HG02678 (cell line): ENCODE data around the gene CALML5.

Source experiments
- ATAC-seq: cut with Tn5 transposase; IDR thresholded peaks from one replicate; pipeline ENCODE4 v1.9.1; 2021; ENCODE audit warnings: mild to moderate bottlenecking, moderate library complexity; ENCODE audit not compliant: unreplicated experiment

The CALML5 gene

DNA sequence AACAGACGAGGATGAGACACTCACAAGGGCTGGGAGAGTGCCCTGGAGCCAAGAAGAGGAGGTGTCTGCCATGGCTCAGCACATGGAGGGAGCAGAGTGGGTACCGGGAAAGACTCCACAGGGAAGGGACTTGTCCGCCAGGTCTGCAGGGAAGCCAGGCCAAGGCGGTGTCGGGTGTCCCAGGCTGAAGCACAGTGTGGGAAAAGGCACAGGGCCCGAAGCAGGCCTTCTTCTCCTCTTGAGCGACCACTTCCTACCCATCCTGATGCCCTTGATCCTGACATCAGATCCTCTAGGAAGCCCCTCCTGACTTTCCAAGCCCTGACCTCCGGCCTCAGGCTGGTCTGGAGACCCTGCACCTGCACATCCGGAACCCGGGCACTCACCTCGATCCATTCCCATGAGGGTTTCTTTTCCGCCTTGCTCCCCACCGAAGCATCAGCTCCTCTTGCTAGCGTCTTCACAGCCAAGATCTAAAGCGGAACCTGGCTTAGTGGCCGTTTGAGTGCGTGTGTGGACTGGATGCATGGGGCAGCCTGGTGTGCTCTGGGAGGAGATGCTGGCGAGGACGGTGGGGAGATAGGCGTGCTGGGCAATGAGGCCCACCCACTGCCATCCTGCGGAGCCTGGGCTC is 33.8 kb upstream of the CALML5 start:
- ATAC-seq = no peak

DNA sequence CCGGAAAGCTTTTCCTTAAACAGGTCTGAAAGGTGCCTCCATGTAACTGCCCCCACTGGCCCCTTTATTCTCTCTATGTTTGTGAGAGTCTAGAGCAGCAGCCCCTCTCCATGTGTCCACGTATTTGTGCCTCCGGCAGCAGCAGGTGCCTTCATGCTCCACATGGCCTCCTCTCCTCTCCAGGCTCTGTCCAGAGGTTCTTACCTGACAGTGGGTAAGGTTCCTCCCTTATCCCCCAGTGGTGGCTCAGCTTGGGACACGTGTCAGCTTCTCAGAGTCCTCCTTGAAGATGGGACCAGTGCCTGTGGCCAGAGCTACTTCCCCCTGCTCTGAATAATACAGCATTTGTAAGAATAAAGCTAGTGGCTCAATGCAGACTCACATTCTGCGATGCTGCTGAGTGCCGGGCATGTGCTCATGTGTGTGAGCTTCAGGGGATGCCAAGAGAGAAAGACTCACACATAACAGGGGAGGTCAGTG is 33.3 kb upstream of the CALML5 start:
- ATAC-seq = no peak

DNA sequence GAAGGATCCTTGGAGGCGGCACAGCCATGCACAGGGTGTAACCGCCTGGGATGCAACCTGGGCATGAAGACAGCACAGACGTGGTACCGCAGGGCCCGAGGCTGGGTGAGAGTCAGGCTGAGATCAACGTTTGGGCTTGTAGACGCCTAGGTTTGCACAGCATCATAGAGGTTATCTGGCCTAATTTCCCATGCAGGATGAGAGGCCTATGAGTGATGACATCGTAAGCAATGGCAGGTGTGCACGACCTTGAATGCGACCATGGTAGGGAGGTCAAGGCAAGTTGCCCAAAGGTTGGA is 32.9 kb upstream of the CALML5 start:
- ATAC-seq = no peak

DNA sequence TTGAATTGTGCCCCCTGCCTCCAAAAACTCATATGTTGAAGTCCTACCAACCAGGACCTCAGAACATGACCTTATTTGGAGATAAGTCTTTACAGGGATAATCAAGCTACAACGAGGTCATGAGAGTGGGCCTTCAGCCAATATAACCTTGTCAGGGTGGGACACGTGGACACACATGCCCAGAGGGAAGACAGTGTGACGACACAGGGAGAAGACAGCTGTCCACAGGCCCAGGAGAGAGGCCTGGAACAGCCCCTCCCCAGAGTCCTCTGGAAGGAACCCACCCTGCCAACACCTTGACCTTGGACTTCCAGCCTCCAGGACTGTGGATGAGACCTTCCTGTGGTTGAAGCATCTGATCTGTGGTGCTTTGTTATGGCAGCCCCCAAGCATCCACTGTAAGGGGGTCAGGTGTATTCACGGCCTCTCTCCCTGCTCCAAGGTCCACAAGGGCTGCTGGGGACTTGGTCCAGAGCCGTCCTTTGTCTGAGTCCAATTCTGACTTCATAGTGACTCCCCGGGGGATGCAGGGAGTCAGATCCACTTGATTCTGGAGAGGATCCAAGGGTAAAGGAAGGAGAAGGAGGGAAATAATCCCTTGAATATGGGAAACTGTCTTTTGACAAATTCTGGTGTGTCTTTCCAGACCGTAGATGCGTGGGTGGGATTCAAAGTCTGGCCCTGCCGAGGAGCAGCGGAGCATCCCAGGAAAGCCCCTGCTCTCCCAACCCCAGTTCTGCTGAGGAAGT is 32.4 kb upstream of the CALML5 start:
- ATAC-seq = no peak

DNA sequence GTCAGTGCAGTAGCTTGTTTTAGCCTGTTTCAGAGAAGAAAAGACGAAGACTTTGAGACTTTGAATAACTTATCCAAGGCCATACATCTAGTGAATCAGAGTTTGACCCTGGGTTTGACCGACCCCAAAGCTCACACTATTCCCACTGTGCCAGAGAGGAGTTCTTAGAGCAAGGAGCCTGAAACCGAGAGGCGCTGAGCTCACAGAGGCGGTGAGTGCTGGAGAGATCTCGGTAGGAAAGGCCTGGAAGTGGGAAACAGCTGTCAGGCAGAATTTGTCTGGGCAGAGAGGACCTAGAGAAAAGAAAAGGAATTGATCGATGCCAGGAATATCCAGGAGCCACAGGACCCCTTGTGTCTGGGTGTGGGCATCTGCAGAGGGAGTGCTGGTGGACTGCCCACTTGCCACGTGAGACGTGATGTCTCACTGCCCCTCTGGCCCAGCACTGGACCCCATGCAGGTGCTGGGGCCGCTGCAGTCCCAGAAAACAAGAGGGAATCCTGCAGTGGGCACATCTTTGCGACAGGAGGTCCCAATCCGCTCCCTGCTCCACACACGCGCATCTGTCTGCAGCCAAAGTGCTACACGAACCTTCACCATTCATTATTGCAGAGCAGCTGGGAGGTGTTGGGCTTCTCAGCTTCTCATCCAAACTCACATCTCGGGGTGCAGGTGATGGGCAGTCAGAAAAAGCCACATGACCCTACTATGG is 31.6 kb upstream of the CALML5 start:
- no peak for ATAC-seq

DNA sequence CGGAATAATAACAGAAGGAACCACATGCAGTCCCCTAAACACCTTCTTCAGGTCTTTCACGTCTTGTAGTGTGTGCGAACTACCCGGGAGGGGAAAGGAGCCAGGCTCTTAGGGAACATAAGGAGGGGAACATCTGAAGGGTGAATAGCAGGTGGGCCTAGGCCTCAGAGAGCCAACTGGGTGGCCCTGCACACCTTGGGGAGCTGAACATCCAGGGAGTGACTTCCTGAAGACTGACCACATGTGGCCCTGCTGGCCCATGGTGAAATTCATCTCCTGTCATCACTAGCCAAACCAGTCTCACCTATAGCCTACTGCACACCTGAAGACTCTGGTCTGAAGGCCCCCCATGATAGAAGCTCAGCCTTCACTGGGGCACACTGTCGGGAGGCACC is 31.0 kb upstream of the CALML5 start:
- ATAC-seq = no peak

DNA sequence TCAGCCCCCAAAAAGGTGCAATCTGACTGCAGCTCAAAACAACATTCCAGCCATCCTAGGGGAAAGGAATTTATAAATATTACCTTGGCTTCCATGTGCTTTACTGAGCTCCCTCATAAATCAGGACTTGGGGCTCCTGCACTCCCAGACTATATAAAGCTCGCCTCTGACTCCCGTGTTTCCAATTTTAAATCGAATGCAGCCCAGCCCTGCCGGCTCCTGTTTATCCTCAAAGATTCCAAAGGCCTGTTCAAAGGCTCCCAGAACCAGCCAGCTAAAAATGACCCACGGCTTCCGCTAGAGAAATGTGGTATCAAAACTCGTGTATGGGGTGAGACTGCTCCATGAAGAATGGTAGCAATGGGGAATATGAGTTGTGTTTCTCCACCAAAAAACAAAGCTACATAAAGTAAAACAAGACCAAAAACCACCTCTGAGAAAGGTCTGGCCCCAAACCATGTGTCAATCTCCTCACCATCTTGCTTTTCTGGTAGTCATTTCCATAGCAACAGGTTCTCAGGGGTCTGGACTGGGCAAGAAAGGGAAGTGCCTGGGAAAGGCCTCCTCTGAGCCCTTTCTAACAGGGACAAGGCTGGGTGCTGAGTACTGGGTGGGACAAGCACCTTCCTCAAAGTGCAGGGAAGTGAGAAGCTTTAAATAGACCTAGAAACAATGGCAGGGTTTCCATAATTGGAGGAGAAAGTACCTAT is 30.5 kb upstream of the CALML5 start:
- no peak for ATAC-seq

DNA sequence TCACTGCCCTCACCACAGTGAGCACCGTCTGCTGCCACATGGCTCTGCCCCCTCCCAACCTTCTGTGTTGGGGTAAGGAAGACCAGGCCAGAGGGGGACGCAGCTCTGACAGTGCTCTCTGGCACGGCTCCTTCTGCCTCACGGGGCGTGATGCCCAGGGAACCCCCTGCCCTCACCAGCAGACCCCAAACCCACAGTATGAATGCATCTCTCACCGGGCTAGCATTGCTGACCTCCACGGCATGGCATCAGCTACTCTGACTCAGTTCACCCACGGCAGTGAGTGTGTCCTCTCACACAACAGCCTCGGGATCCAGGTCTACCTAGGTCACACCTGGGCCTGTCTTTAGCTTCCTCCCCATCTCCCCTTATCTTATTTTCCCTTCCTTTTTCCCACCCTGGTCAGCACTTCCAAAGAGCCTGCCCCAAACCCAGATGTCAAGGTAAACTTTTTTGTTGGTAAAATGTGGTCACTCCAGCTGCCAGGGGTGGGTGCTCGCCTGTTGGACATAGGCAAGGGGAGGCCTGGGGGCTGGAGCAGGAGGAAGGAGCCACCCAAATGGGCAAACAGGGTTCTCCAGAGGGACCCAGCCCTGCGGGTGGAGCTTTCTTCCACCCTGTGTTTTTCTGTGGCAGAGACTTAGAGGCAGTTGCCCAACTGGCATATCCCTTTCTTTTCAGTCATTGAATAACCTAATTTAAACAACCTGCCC is 29.8 kb upstream of the CALML5 start:
- no peak for ATAC-seq

DNA sequence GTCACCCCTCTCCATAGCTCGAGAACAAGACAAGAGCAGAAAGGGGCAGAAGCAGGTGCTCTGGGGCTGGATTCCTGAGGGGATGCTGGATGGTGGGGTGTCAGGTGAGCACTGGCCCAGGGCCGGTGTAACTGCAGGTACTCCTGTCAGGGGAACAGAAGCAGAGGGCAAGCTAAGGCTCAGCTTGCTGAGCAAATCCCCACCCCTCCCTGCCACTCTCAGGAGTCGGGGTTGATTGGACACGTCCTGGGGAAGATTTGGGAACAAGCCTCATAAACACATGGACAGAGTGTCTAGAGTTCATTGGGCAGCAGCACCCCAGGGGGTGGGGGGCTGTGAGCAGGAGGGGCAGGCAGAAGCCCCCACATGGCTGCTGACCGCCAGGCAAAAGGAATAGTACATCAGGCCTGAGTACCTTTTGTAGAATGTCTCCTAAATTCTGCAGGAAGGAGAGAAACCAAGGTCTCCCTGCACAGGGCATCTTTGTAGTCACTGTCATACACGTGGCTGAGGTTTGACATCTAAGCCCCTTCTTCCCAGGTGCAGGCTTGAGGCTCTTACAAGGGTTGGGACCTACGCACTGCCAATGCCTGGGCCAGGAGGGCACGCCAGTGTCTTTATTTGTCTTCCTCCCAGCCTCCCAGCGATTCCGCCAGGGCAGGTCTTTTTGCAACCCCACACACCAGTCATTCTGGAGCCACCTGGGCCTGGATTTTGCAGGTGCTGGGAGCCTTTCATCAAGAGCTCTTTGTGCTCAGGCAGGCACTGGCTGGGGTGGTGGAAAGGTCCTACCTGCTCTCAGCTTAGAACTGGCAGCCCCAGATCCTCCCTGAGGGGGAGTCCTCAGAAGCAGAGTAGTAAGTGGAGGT is 28.2 kb upstream of the CALML5 start:
- ATAC-seq = no peak

DNA sequence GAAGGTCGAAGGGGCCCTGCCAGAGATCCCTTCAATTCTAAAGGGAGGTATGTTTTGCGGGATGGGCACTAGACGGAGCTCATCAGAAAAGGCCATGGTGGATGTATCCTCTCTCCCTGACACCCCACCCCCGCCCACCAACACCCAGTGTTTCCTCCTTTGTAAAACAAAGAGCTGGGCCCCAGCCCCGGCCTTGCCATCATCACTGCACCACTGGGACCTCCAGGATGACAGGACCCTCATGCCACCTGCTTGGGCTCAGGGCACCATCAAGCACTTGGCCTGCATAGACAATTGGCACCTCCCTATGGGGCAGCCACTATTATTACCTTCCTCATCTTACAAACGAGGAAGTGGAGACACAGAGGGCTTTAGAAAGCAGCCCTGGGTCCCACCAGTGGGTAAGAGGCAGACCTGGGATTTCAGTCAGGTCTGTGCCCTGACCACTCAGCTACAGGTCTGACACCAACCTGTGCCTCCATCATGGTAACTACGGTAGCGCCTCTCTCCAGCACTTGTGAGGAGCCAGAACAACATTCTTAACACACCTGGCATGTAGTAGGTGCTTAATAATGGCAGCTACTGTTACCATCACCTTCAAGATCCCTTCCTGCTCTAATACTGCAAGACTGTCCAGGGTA is 27.4 kb upstream of the CALML5 start:
- ATAC-seq = no peak

DNA sequence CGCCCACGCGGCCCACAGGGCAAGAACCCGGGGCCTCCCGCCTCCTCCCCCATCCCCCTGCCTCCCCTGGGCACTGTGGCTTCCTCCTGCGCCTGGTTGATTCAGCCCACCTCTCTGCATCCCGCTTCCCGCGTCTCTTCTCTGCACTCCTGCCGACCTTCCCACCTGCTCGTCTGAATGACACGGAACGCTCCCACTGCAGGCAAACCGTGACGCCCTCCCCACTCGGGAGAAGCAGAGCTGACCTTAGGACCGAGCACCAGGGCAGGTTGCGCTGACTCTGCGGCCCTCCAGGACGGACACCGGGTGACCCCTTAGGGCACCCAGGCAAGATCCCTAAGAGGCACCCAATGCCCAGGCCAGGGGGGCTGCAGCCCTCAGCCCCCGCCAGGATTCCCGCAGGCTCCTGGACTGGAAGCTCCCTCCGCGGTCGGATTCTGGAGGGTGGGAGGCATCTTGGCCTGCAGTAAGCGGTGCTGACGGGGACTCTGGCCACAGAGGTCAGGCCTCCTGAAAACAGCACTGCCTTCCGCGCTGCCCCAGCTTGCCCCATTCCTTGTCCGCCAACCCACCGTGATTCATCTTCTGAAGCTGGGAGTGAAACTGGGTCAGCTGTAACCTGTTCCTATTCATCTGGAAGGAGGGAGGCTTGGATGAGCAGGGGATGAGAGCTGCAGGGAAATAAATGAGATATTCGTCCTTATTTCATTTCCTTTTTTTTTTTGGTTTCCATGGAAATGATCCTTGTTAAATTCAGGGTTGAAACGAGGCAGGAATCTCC is 26.4 kb upstream of the CALML5 start:
- ATAC-seq = no peak

DNA sequence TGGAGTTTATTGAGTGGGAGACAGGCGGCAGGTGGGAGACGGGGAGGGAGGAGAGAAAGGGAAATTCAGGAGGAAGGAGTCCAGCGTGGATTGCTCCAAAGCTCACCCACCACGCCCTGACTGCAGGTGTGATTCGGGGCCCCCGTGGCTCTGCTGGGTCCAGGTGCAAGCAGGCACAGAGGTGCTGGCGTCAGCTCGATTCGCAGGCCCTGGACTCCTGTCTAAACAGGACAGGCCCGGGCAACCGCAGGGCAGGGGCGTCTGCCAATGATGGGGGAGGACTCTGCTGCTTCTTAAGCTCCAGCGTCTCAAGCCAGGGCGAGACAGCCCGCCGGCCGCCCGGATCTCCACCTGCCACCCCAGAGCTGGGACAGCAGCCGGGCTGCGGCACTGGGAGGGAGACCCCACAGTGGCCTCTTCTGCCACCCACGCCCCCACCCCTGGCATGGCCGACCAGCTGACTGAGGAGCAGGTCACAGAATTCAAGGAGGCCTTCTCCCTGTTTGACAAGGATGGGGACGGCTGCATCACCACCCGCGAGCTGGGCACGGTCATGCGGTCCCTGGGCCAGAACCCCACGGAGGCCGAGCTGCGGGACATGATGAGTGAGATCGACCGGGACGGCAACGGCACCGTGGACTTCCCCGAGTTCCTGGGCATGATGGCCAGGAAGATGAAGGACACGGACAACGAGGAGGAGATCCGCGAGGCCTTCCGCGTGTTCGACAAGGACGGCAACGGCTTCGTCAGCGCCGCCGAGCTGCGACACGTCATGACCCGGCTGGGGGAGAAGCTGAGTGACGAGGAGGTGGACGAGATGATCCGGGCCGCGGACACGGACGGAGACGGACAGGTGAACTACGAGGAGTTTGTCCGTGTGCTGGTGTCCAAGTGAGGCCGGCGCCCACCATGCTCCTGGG is 25.5 kb upstream of the CALML5 start, which contains the start of gene CALML3:
CALML3 (plus strand) TSS at position 321 of the 920 bp plus-strand sequence; CDS start at position 446, 125 bp downstream.
- ATAC-seq = no peak

DNA sequence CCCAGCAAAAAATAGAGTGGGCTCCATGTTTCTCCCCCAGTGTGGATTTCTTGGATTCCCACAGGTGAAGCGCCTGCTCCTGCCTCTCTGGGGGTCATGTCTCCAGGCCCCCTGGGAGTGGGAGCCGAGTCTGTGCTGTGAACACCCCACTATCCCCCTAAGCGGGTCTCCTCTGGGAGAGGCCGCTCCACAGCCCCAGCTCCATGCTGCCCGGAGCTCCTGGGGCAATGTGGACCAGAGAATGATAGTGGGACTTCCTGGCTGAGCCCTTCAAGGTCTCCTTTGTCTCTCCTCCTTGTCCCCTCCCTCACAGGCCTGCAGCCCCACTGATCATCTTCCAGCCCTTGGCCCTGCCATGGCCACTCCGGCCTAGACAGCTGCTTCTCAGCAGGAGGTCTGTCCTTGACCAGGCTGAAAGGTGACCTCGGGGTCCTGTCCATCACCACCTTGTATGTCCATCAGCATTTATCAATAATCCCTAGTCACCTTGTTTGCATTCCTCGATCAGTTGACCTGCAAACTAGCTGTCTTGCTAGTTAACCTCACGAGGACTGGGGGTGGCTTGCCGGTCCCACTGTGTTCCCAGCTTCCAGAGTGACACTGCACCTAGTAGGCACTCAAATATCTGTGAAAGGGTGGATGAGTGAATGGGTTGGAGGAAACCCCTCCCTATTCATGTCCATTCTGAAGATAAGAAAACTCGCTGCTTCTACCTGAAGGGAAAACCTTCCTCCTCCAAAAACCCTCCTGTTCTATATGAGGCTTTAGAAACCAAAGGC is 24.6 kb upstream of the CALML5 start:
- no peak for ATAC-seq

DNA sequence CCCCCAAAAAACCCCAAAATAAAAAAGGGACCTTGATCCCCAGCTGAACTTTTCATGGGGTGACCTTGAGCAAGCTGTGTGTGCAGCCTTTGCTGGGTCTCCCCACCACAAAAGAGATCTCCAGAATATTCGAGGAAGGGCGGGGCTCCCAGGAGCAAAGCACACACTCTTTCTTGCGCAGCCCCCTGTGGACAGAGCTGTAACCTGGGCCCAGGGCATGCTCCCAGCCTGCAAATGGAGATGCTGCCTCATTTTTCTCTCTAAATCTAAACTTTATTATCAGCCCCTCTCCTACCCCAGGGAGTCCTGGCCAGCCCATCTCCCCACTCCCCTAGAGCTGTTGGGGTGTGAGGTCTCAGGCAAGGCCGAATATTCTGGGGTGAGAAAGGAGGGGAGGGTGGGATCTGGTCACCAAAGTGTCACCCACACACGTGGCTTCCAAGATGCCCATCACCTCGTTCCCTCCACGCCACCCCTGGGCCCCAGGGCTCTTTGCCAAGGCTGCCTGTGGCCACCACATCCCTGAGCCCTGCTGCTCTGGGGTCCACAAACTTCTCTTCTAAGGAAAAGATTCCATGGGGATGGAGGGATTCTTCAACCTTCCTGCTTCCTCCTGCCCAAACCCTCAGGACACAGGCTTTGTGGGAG is 23.7 kb upstream of the CALML5 start:
- no peak for ATAC-seq

DNA sequence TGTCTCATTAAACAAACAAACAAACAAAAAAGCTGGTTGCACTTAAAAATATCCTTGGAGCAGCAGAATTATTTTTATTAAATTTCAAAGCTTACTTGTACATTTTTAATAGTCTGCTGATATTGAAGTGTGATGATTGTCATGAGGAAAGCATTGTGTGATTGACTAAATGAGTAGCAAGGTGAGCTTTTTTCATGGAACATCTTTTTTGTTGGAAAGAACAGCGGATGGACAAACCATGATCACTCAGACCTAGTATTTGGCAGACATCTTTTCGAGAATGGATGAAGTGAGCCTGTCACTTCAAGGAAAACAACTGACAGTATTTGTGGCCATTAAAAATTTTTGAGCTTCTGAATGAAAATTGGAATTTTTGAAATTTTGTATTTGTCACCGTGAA is 19.7 kb upstream of the CALML5 start:
- ATAC-seq = no peak

DNA sequence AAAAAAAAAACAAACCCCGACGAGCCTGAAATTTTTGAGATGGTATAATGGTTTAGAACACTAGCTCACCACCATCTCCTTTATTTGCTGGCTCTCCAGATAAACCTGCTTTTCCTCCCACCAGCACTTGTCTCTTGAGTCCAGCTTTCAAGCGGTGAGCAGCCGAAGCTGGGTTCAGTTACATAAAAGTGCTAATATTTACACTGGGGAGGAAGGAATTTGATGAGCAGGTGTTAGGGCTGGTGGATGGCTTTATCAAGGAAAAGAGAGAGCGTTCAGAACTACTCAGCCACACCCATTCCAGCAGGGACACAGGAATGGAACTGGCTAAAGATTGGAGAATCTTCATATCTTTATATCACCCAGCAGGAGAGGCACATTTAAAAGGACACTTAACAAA is 18.8 kb upstream of the CALML5 start:
- ATAC-seq = no peak
